HG03460 (cell line): Measurements from ENCODE around the gene DIAPH1.

Experiments
- ATAC-seq: cut with Tn5 transposase; IDR thresholded peaks from one replicate; pipeline ENCODE4 v1.9.1; 2021; ENCODE audit not compliant: unreplicated experiment

DIAPH1 gene

DNA sequence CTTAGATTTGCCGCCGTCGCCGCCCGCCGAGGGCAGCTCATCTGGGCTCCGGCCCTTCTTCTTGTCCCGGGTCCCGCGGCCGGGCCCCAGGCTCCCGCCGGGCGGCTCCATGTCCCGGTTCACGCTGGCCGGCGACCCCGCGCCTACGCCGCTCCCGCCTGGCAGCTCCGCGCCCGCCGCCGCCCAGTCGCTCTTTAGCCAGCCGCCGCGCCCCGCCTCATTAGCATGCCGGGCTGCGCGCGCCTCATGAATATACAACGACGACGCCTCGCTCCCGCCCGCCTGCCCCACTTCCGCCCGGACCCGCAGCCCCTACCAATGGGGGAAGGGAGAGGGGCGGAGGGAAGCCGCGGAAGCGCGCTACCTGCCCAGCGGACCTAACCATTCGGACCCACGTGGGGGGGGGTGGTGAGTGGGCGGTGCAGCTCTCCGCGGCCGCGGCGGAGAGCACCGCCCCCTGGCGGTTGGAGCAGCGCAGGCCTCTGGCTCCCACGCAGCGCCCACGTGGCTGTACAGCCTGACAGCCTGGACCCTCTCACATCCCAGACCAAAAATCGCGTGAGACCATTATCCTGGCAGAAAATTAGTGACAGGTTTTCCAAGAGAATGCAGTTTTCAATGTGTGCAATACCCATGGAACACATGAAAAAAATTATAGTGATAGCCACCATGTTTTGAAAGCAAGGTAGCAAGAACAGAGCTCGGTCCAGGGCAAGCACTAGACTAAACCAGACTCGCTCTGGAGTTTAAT is at the start of gene DIAPH1:
Gene DIAPH1 (minus strand): TSS at position 197 of the 751 bp plus-strand sequence. CDS start 86 bp downstream, at position 111.
- peak; percentile 75 for ATAC-seq

DNA sequence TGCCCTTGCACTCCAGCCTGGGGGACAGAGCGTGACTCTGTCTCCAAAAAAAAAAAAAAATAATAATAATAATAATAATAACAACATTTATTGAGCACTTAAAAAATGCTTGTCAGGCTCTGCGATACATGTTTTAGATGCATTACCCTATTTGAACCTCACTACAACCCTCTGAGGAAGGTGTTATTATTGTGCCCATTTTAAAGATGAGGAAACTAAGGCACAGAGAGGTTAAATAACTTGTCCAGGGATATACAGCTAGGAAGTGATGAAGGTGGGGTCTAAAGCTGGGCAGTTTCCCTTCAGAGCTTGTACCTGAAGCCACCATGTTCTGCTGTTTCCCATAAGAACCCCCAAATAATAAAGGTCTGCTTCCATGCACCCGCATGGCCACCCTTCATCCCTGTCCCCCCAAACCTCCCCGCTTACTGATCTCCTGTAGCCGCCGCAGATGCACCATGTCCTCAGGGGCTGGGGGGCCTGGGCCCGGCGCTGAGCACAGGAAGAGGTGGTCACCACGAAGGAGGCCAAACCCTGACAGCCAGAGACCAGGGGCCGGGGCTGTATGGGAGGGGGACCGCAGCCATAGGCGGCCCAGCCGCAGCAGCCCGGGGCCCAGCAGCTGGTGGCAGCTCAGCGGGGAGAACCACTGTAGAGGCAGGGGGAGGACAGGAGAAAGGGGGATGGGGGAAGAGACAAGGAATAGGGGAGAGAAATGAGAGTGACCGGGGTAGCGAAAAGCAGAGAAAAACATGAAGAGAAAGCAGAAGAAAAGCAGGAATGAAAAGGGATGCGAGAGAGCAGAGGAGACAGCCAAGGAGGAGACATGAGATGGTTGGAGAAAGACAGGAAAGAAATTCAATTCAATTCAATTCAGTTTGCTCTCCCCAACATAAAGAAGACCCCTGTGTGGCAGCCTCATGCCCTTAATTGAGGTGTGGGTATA is 47.5 kb upstream of the DIAPH1 start:
- ATAC-seq: no peak

DNA sequence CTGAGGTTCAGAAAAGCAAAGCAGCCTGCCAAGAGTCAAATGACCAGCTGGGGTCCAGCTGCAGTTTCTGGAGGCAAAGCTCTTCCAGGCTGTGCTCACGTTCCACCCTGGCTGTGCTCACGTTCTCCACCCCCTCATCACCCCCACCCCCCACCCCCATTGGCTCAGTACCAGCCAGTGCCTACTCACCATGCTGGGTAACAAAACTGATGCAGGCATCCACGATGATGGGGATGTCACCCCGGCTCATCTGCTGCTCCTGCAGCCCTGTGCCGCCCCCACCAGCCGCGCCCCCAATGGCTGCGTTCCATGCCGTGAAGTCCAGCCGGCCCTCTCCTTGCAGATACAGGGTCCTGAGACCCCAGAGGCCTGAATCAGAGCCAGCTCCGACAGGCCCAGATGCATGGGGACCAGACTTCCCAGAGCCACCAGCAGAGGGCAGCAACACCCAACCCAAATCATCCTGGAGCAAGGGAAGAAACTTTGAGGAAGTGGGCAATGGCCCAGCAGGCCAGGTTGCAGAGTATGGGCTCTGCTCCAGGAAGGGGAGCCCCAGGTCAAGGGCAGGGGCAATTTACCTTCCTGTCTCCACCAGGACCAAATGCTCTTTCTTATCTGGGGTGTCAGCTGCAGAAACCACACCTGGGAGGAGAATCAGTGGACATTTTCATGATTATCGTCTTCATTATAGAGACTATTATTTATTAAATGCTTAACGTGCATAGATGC is 46.1 kb upstream of the DIAPH1 start:
- ATAC-seq: peak; percentile 65

DNA sequence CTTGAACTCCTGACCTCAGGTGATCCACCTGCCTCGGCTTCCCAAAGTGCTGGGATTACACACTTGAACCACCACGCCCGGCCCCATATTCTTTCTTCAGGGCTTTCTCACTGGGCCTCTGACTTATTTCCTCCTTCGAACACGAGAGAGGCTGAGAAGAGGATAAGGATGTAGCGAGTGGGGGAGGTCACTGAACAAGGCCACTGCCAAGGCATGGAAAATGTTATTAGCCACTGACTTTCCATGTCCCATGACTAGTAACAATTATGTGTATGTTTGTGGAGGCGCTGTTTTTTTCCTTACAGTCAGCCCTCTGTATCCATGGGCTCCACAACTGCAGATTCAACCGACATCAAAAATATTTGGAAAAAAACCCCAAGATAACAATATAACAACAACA is 44.7 kb upstream of the DIAPH1 start:
- ATAC-seq: no peak

DNA sequence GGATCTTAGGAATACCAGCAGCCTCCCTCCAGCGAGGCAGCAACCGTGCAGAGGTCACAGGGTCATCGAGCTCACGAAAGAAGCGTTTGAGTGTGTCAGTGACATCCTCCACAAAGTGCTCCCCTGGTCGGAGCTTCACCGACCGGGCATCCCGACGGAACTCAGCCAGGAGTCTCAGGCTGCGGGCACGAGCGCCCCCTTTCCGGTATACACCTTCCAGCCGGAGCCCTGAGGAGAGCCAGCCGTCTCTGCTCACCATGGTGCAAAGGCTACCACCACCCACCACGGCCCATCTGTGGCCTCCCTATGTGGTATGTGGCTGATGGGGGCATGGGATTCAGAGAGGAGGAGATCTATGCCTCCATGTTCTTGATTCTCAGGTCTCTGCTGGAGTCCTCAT is 43.2 kb upstream of the DIAPH1 start:
- no peak for ATAC-seq

DNA sequence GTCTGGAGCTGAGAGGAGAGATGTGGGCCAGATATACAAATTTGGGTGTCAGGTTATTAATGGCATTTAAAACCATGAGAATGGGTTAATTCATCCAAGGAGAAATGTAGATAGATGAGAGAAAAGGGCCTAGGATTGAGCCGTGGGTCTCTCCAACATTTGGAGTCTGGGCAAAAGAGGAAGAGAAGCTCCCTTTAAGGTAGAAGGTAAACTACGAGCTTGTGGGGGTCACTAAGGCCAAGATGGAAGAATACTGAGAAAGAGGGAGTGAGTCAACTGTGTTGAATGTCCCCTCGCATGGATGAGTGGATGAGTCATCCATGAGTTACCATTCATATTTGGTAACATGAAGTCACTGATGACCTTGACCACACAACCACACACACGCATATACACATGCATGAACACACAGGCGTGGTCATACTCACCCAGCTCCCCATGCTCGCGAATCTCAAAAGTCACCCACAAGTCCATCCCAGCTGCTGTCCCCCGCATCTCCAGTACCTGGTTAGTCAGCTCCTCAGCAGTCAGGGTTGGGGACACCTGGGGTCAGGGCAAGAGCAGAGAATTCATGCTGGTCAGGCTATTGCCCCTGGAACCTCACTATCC is 39.2 kb upstream of the DIAPH1 start:
- ATAC-seq: peak; percentile 60

DNA sequence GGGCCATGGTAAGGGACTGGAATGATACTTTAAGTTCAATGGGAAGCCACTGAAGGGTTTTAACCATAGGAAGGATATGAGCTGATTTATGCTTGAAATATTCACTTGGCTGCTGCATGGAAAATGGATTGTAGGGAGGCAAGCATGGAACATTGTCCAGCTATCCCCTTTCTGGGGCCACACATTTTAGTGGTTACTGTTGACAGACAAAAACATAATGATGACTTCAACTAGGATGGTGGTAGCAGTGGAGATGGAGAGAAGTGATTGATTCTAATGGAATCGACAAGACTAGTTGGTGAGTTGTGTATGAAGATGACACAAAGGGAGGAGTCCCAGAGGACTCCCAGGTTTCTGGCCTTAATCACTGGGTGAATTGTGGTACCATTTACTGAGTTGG is 38.6 kb upstream of the DIAPH1 start:
- ATAC-seq: no peak

DNA sequence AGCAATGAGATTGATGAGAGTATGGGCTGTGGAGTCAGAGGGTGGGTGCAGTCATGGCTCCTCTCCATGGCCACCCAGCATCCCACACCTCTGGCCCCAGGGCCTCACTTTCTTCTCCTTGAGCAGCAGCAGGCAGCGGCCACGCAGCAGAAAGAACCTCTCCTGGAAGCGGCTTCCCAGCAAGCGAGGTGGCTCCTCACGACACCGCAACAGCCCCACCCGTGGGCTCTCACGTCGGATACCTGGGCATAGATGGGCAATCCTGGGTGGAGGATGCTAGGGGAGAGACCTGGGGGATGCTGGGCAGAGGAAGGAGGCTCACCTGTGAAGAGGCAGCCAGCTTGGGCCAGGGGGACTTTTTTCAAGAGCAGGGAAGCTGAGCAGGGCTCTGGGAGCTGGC is 37.6 kb upstream of the DIAPH1 start:
- ATAC-seq: no peak

DNA sequence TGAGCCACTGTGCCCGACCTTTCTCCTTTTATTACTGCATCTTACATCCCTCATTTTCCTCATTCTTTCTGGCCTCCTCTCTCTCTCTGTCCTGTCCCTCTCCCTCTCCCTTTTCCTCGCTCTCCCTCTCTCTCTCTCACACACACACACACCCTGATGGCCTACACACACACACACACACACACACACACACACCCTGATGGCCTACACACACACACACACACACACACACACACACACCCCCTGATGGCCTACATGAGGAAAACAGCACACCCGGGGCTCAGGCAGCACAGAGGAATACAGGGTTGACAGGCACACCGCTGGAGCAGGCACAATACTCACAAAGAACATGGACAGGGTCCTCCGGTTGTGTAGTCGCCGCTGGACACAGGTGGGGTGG is 36.2 kb upstream of the DIAPH1 start:
- ATAC-seq: no peak

DNA sequence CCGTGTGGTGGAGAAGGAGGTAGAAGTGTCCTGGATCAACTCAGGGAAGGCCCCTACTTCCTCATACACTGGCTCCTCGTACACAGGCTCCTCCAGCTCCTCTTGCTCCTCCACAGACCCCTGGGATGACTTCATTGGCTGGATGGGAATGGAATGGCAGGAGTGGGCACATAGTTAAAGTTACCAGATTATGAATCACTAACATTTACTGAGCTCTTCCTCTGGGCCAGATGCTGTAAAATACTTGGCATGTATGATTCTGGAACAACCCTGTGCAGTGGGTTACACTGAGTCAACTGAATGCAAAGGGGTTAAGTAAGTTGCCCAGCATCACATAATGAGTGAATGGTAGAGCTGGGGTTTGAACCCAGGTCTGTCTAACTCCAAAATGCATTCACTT is 35.5 kb upstream of the DIAPH1 start:
- ATAC-seq: no peak

DNA sequence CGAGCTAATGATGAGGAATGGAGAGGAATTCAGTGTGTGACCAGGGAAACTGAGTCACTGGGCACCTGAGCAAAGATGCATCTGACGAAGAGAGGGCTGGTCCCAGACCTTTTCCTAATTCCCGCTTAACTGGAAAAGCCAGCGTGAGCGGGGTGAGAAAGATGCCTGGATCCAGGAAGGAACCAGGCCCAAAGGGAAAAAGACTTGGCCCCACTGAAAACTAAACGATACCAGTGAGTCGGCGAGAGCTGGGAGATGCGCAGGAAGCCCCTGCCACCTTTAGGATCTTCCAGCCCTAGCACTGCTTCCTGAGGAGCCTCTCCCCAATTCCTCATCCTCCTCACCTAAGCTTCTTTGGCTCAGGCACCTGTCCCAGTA is 32.9 kb upstream of the DIAPH1 start:
- no peak for ATAC-seq

DNA sequence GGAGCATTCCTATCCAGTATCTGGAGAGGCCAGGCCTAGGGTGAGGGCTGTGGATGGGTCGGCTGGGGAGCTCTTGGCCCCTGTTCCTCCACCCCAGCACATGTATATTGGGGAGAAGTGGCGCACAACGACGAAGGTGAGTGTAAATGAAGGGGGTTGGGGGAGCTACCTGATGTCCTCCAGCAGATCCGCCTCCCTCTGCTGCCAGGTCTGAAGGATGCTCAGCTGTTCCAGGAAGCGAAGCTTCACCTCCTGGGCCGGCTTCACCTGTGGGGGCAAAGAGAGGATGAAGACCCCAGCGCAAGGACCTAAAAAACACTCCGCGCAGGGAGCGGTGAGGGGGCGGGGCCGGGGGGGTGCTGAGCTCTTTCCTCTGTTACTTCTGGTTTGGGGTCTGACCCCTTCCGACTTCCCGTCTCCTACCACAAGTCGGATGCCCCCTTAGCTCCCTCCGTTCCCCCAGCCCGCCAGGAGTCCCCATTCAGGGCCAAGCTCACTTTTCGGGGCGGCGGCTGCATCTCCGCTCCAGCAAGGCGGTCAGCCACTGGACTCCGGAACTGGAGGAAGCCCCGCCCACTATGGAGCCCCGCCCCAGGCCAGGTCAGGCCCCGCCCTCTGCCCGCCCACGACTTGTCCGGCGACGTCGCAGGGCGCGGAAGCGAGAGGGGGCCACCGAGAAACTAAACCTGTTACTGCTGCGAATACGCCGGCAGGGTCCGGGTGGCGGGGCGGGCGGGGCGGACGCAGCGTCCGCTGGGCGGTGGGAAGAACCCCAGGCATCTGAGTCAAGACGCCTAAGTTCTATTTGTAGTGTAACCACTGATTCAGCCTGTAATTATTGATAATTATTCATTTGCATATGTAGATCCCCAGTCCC is 32.3 kb upstream of the DIAPH1 start, which contains the start of gene FCHSD1:
Gene FCHSD1 (minus strand): TSS at position 568 of the 877 bp plus-strand sequence. CDS start 50 bp downstream, at position 518.
- ATAC-seq: peak; percentile 97

DNA sequence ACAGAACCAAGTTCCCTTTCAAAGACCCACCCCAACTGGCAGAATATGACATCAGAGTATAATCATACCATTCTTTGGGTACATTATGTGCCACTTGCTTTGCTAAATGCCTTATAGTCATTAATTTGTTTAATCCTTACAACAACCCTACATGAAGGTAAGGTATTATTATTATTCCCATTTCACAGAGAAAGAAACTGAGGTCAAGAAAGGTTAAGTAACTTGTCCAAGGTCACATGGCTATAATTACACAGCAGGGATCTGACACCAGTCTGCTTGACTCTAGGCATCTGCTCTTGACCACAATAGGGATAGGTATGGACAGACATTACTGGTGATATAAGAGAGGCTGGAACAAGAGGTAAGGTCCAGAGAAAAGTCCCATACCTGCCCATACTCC is 31.2 kb upstream of the DIAPH1 start:
- ATAC-seq: no peak

DNA sequence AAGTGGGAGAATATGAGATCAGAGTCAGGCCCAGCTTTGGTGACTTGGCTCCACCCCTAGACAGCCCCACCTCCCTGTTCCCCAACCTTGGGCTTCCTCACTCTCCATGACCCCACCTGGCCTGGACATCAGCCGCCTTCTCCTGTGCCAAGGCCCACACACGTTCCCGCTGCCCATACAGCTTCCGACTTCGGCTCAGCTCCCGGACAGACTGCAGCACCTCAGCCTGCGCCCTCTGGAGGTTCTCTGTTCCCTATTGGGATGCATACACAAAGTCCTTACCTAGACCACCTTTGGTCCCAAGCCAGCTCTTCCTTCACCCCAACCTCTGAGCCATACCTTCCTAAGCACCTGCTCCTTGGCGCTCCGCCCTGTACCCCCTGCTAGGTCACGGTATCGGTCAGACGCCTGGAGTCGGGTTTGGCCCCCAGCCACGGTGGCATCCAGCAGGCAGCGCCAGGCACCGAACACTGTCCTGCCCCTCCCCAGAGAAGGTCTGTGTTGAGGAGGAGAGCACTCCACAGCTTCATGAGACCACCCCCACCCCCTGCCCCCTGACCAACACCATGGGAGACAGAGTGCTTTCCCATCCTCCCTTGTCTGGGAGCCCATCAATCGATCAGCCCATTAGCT is 30.4 kb upstream of the DIAPH1 start:
- ATAC-seq: no peak

DNA sequence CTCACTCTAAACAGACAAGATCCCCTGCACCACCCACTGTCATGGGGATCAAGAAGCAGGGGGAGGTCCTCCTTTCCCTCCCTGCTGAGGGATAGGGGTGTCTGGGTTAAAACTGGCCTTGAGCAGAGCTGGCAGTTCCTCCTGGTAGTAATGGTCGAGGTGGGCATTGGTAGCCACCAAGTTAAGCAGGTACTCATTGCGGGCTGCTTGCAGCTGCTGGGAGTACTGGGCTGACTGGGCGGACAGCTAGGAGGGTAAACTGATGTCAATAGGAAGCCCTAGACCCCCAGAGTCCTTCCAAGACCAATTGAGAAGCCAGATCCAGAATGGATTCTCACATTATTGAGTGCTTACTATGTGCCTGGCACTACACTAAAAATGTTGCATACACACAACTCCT is 29.1 kb upstream of the DIAPH1 start:
- ATAC-seq: no peak

DNA sequence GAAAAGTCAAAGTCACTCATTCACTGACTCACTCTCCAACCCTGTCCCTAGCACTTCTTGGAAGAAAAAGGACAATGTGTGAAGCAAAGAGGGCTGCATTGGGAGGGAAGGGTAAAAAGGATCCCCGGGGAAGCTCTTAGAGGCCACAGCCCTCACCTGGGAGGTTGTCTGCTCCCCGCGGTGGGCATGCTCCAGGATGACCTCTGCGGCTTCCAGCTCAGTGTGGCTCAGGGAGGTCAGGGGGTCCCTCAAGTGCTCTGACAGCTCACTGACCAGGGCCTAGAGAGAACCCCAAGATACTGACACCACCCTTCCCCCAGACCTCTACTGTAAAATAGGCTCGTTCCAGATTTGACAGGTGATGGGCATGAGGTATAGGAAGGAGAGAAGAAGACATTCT is 28.4 kb upstream of the DIAPH1 start:
- ATAC-seq: no peak

DNA sequence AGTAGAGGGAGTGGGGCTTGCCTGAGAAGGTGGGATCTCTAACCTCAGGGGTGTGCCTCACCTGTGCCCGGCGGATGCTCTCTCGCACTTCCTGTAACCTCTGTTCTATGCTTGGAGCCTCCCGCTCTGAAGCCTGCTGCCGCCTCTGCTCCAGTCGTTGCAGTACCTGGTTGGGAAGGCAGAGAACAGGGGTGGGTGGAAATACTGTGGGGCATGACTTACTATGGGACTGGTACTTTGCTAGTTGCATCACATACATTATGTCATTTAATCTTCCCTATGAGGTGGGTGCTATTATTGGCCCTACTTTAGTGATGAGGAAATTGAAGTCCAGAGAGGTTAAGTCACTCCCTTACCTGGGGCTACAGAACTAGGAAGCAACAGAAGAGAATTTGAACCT is 27.2 kb upstream of the DIAPH1 start:
- no peak for ATAC-seq

DNA sequence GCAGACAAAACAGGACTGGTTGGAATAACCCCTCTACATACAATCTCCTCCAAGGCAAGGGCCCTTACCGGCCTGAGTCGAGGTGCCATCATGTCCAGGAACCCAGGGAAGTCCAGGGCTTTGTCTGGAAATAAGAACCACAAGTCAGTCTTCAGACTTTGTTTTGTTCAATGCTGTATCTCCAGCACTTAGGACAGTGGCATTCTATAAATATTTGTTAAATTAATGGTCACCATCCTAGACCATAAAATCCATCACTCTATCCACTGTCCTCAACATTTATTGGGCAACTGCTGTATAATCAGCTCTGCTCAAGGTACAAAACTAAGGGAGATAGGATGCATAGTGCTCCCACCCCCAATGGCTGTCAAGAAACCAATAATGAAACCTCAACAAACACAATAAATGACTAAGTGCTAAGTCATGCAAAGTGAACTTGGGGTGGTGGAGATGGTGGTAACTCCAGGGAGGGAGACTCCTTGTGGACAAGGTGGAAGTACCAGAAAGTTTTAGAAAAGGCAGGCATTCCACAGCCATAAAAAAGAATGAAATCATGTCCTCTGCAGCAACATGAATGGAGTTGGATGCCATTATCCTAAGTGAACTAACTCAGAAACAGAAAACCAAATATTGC is 23.0 kb upstream of the DIAPH1 start:
- ATAC-seq: no peak

DNA sequence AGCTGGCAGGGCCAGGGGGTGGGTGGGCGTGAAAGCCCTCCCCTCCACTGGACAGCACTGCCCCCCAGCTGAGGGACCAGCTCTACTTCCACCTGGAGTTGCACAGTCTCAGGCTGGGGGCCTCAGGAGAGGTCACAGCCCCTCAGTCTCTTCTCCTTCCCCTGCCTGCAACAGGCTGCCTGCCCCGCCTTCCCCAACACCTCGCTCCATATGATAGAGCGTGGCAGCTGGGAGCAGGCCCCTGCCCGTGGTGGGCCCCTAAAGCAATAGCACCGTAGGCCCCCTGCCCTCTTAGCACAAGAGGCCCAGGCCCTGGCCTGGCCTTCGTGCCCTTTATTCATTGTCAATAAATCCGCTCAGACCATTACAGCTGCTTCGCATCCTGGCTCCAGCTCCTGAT is 21.9 kb upstream of the DIAPH1 start:
- ATAC-seq: no peak
